Endodermal cell (in vitro differentiated cells): Measurements from ENCODE around the gene CLMN. TPM values are rescaled to one million over a fixed set of nuclear protein-coding genes. Genes with fewer than 3 reads are reported as not detected.

ENCODE experiments used
- DNase-seq: peaks from one replicate; pipeline ENCODE4 v3.0.0-alpha.2; 2017
- H3K27ac ChIP-seq: 2 replicates; pipeline ENCODE4 v1.5.1; 2013; ENCODE audit warnings: mild to moderate bottlenecking, low read depth, low read length, moderate library complexity
- H3K27me3 ChIP-seq: 2 replicates; pipeline ENCODE4 v1.6.1; 2013; ENCODE audit warnings: mild to moderate bottlenecking, low read length, moderate library complexity; ENCODE audit not compliant: insufficient read depth, control insufficient read depth, poor library complexity, severe bottlenecking
- H3K36me3 ChIP-seq: 2 replicates; pipeline ENCODE4 v1.7.0; 2013; ENCODE audit warnings: mild to moderate bottlenecking, low read length, moderate library complexity; ENCODE audit not compliant: control insufficient read depth, insufficient read depth
- H3K4me1 ChIP-seq: one replicate; pipeline ENCODE4 v1.7.0; 2013; ENCODE audit warnings: low read length; ENCODE audit not compliant: control insufficient read depth, insufficient read depth
- H3K4me3 ChIP-seq: 2 replicates; pipeline ENCODE4 v1.5.1; 2013; ENCODE audit warnings: mild to moderate bottlenecking, low read length, moderate library complexity
- H3K9ac ChIP-seq: 2 replicates; pipeline ENCODE4 v1.6.1; 2013; ENCODE audit warnings: mild to moderate bottlenecking, low read length, moderate library complexity; ENCODE audit not compliant: poor library complexity, severe bottlenecking; ENCODE audit errors: extremely low read depth
- H3K9me3 ChIP-seq: 2 replicates; pipeline ENCODE4 v1.6.1; 2013; ENCODE audit warnings: mild to moderate bottlenecking, low read length, moderate library complexity; ENCODE audit not compliant: control insufficient read depth
- H3K27ac Mint-ChIP-seq: 2 replicates; pipeline ENCODE4 v1.8.0; 2020; ENCODE audit warnings: mixed read lengths
- H3K27me3 Mint-ChIP-seq: 2 replicates; pipeline ENCODE4 v1.8.0; 2021; ENCODE audit warnings: mild to moderate bottlenecking, mixed read lengths; ENCODE audit not compliant: insufficient read depth
- H3K36me3 Mint-ChIP-seq: 2 replicates; pipeline ENCODE4 v1.8.0; 2020; ENCODE audit warnings: low read depth, mixed read lengths
- H3K4me1 Mint-ChIP-seq: 2 replicates; pipeline ENCODE4 v1.8.0; 2020; ENCODE audit warnings: mixed read lengths
- H3K4me3 Mint-ChIP-seq: 2 replicates; pipeline ENCODE4 v1.8.0; 2020; ENCODE audit warnings: mild to moderate bottlenecking, moderate library complexity, mixed read lengths
- H3K9me3 Mint-ChIP-seq: 2 replicates; pipeline ENCODE4 v1.8.0; 2020; ENCODE audit warnings: mild to moderate bottlenecking, mixed read lengths
- CTCF ChIP-seq: fragments of 200-600 bp; sonication (generic); conservative IDR thresholded peaks from 2 replicates; pipeline ENCODE4 v1.5.0; 2021; ENCODE audit warnings: antibody characterized with exemption, mild to moderate bottlenecking
- WGBS, 2 experiments: methylation state at CpG; one replicate each; pipeline versions ENCODE4 v1.1.5 to v1.1.7; 2013; ENCODE audit warnings: missing lambda C conversion rate in 2 of 2, mixed read lengths in 1 of 2; ENCODE audit not compliant: insufficient coverage in 1 of 2, insufficient read length in 1 of 2; 5-methylcytosine and 5-hydroxymethylcytosine counted together
- total RNA-seq, 2 donors: library from RNA; stranded (reverse); fragmentation: NEBNext Ultra II Directional in 1 of 2; extraction: Animal tissue kit (Norgen Biotek cat#: 25700) in 1 of 2; gene quantifications; 2 replicates in 1 of 2; 3 replicates in 1 of 2; pipeline ENCODE4 v1.2.1, GENCODE V29; 2021

Gene CLMN
- total RNA-seq, 2 donors from 2014 or later = 9.5 to 11.7 TPM

DNA sequence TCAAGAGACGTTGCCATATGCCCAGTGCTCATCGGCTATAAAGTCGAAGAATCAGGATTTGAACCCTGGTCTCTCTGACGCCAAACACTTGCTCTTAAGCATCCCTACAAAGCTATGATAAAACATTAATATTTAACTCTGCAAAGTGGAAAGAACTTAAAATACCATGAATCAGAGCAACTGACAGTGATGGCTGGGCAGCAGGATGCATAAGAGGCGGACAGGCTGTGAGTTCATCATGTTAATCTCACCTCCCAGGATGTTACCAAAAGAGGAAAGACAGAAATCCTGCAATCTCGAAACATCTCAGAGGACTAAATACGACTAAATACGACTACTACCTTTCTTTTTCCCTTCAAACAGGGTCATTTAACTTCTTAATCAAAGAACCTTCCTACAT, 168.1 kb downstream of the CLMN start:
- Mint-ChIP-seq H3K4me3 (no peak overlapping the region), H3K36me3 (peaks cover 7% of the 10 kb centered on the region), H3K9me3 (no peaks in the 10 kb centered on the region), H3K27ac (peak overlapping the region; percentile 17), H3K4me1 (peaks cover 58% of the 10 kb centered on the region), H3K27me3 (no peaks in the 10 kb centered on the region)
- Histone ChIP-seq H3K27ac (no peak overlapping the region), H3K27me3 (no peaks in the 10 kb centered on the region), H3K9ac (no peak overlapping the region), H3K4me3 (no peak overlapping the region), H3K36me3 (peaks cover 6% of the 10 kb centered on the region), H3K9me3 (peaks cover 5% of the 10 kb centered on the region), H3K4me1 (peaks cover 18% of the 10 kb centered on the region)
- DNase-seq = no peak
- no peak for TF ChIP-seq CTCF
- WGBS, 2 experiments = 81 to 89% methylated on average over 6 to 8 of the region's 8 CpGs

DNA sequence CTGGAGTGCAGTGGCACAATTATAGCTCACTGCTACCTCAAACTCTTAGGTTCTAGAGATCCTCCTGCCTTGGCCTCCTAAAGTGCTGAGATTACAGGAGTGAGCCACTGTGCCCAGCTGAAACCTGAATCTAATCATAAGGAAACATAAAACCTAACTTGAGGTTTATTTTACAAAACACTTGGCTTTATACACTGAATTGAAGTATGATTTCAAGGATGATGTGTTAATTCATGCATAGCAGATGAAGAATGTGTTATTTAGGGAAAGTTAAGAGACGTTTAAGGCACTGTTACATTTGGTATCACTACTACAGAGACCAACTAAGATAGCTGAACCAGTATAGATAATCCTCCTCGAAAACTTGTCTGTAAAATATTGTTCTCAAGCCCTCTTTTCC, 168.8 kb downstream of the CLMN start:
- WGBS, 2 experiments = 67 to 91% methylated on average over 1 to 2 of the region's 2 CpGs

GRCh38 chr14:95149441-95149840, 170.3 kb downstream of the CLMN start:
- H3K27me3 Mint-ChIP-seq = no peaks in the 10 kb centered on the region
- 81% methylated on average over 1 of the region's 3 CpGs; no CpG with 5 or more reads in 1 of the 2 experiments for WGBS, 2 experiments
- peaks cover 16% of the 10 kb centered on the region for H3K9me3 Mint-ChIP-seq
- peaks cover 26% of the 10 kb centered on the region for H3K9me3 ChIP-seq
- H3K4me3 Mint-ChIP-seq = no peak overlapping the region
- H3K36me3 Mint-ChIP-seq = peaks cover 22% of the 10 kb centered on the region
- H3K4me1 ChIP-seq = peaks cover 14% of the 10 kb centered on the region
- H3K9ac ChIP-seq = no peak overlapping the region
- no peak for DNase-seq
- peaks cover 42% of the 10 kb centered on the region for H3K4me1 Mint-ChIP-seq
- H3K27ac Mint-ChIP-seq = no peak overlapping the region
- H3K27ac ChIP-seq = no peak overlapping the region
- H3K4me3 ChIP-seq = no peak overlapping the region
- H3K36me3 ChIP-seq = peaks cover 7% of the 10 kb centered on the region
- TF ChIP-seq CTCF = no peak
- no peaks in the 10 kb centered on the region for H3K27me3 ChIP-seq

More for the DNA sequence above, 168.8 kb downstream of the CLMN start:
- no peak for TF ChIP-seq CTCF
- Mint-ChIP-seq H3K27me3 (no peaks in the 10 kb centered on the region), H3K4me1 (peaks cover 54% of the 10 kb centered on the region), H3K36me3 (peaks cover 13% of the 10 kb centered on the region), H3K27ac (no peak overlapping the region), H3K9me3 (peaks cover 4% of the 10 kb centered on the region), H3K4me3 (no peak overlapping the region)
- Histone ChIP-seq H3K4me1 (peaks cover 18% of the 10 kb centered on the region), H3K36me3 (peaks cover 11% of the 10 kb centered on the region), H3K9ac (no peak overlapping the region), H3K27me3 (no peaks in the 10 kb centered on the region), H3K9me3 (peaks cover 12% of the 10 kb centered on the region), H3K27ac (no peak overlapping the region), H3K4me3 (no peak overlapping the region)
- no peak for DNase-seq
